ENCODE data around the gene ZNF385A.
A peak's percentile ranks its signal among the peaks of the same experiment; 100 is the strongest.
"Not testable (repeated sequence)": the region's sequence is repeated elsewhere in the genome, so short reads cannot be mapped to it uniquely, and the experiment has no call there.

Gene ZNF385A

GRCh38 chr12:54355104-54355815, 29.3 kb downstream of the ZNF385A start:
- DNase-seq = no peak

- DNase-seq = not testable (repeated sequence)
These were observed 30.3 kb downstream of the ZNF385A start for GRCh38 chr12:54354271-54354670.

- DNase-seq = peak; percentile 58
These were observed 31.4 kb downstream of the ZNF385A start for GRCh38 chr12:54352891-54353874.

- peak; percentile 48 to 49 for DNase-seq
These were observed 32.5 kb downstream of the ZNF385A start for GRCh38 chr12:54352022-54352531.

- DNase-seq = no peak
These were observed 33.2 kb downstream of the ZNF385A start for GRCh38 chr12:54351341-54351740.

- DNase-seq = no peak
These were observed 33.8 kb downstream of the ZNF385A start for GRCh38 chr12:54350743-54351142.

GRCh38 chr12:54349679-54350078, 34.9 kb downstream of the ZNF385A start:
- no peak for DNase-seq

- no peak for DNase-seq
These were observed 35.5 kb downstream of the ZNF385A start for GRCh38 chr12:54349036-54349435.

GRCh38 chr12:54341378-54342300, 42.9 kb downstream of the ZNF385A start:
- DNase-seq = no peak

GRCh38 chr12:54340846-54341245, 43.7 kb downstream of the ZNF385A start:
- DNase-seq = no peak

- DNase-seq = no peak
These were observed 45.7 kb downstream of the ZNF385A start for GRCh38 chr12:54338698-54339296.

- no peak for DNase-seq
These were observed 46.5 kb downstream of the ZNF385A start for GRCh38 chr12:54337854-54338650.

- DNase-seq = no peak
These were observed 47.2 kb downstream of the ZNF385A start for GRCh38 chr12:54337280-54337842.

- DNase-seq = no peak
These were observed 51.0 kb downstream of the ZNF385A start for GRCh38 chr12:54333420-54334034.

GRCh38 chr12:54331461-54331860, 53.1 kb downstream of the ZNF385A start:
- DNase-seq = no peak

- DNase-seq = no peak
These were observed 54.1 kb downstream of the ZNF385A start for GRCh38 chr12:54330442-54330841.

GRCh38 chr12:54329759-54330158, 54.8 kb downstream of the ZNF385A start:
- no peak for DNase-seq

GRCh38 chr12:54328595-54329337, 55.8 kb downstream of the ZNF385A start:
- DNase-seq = no peak

- DNase-seq = not testable (repeated sequence)
These were observed 59.0 kb downstream of the ZNF385A start for GRCh38 chr12:54325442-54326109.

Measured in hippocampal formation (tissue), 2 donors.